ENCODE results near the gene ZNF235.

The ZNF235 gene

GRCh38 chr19:44282846-44283245 lies 22.0 kb downstream of the ZNF235 start:
- TF ChIP-seq ARNTL (CRISPR knock-in tag; IDR thresholded peaks at IDR 0.05; ENCODE audit: borderline replicate concordance, low read depth) (no peak), ISL1 (CRISPR knock-in tag; IDR thresholded peaks at IDR 0.05) (no peak), TOX (CRISPR knock-in tag; IDR thresholded peaks at IDR 0.05; ENCODE audit: borderline replicate concordance) (no peak), ZNF70 (CRISPR knock-in tag; IDR thresholded peaks at IDR 0.05) (no peak), ZNF8 (CRISPR knock-in tag; IDR thresholded peaks at IDR 0.05) (no peak), ESRRG (CRISPR knock-in tag; IDR thresholded peaks at IDR 0.05) (no peak), RARB (CRISPR knock-in tag; IDR thresholded peaks at IDR 0.05) (no peak), SNAI2 (CRISPR knock-in tag; IDR thresholded peaks at IDR 0.05) (no peak), ZNF565 (CRISPR knock-in tag; conservative IDR thresholded peaks at IDR 0.05; ENCODE audit: low read depth) (no peak), PPARA (CRISPR knock-in tag; IDR thresholded peaks at IDR 0.05; ENCODE audit: borderline replicate concordance) (no peak), BACH2 (CRISPR knock-in tag; IDR thresholded peaks at IDR 0.05; ENCODE audit: borderline replicate concordance) (no peak), POU6F1 (CRISPR knock-in tag; IDR thresholded peaks at IDR 0.05; ENCODE audit: borderline replicate concordance, low read depth) (no peak), ZFP30 (CRISPR knock-in tag; IDR thresholded peaks at IDR 0.05) (no peak), CSDC2 (CRISPR knock-in tag; IDR thresholded peaks at IDR 0.05) (no peak), PATZ1 (CRISPR knock-in tag; IDR thresholded peaks at IDR 0.05; ENCODE audit: borderline replicate concordance) (no peak), CREB5 (CRISPR knock-in tag; IDR thresholded peaks at IDR 0.05; ENCODE audit: low read depth) (no peak), ZFP3 (CRISPR knock-in tag; IDR thresholded peaks at IDR 0.05) (no peak), CSRNP3 (CRISPR knock-in tag; IDR thresholded peaks at IDR 0.05) (no peak), TCF4 (CRISPR knock-in tag; IDR thresholded peaks at IDR 0.05; ENCODE audit: borderline replicate concordance) (no peak), GLIS3 (CRISPR knock-in tag; IDR thresholded peaks at IDR 0.05) (no peak)
- no peak for ATAC-seq

- TF ChIP-seq TCF4 (CRISPR knock-in tag; IDR thresholded peaks at IDR 0.05; ENCODE audit: borderline replicate concordance) = no peak
- TF ChIP-seq RARB (CRISPR knock-in tag; IDR thresholded peaks at IDR 0.05) = no peak
- ATAC-seq = no peak
Observed at GRCh38 chr19:44280916-44281315, 23.9 kb downstream of the ZNF235 start.

- TF ChIP-seq ESRRG (CRISPR knock-in tag; IDR thresholded peaks at IDR 0.05) (no peak), ARNTL (CRISPR knock-in tag; IDR thresholded peaks at IDR 0.05; ENCODE audit: borderline replicate concordance, low read depth) (no peak), PATZ1 (CRISPR knock-in tag; IDR thresholded peaks at IDR 0.05; ENCODE audit: borderline replicate concordance) (no peak), TSHZ2 (CRISPR knock-in tag; IDR thresholded peaks at IDR 0.05) (no peak), ZNF565 (CRISPR knock-in tag; conservative IDR thresholded peaks at IDR 0.05; ENCODE audit: low read depth) (no peak), TCF4 (CRISPR knock-in tag; IDR thresholded peaks at IDR 0.05; ENCODE audit: borderline replicate concordance) (no peak)
- no peak for ATAC-seq
Observed at GRCh38 chr19:44278181-44278690, 26.6 kb downstream of the ZNF235 start.

Measured in SK-N-SH treated with all-trans-retinoic acid at 6 μM for 48 hours (cell line).